Tibial artery (tissue), 4 donors: ENCODE data around the gene RANBP3.

Source experiments
- DNase-seq, 2 donors: peaks; one replicate each; pipeline ENCODE4 v3.0.0-alpha.2; 2019
- H3K27ac ChIP-seq, 2 donors: fragments of 200-600 bp; sonication (generic) in 1 of 2; 1 replicate in 1 of 2; 2 replicates in 1 of 2; pipeline ENCODE4 v1.5.1; 2018 to 2019; ENCODE audit warnings: mild to moderate bottlenecking in 1 of 2
- H3K27me3 ChIP-seq, 2 donors: fragments of 200-600 bp; sonication (generic) in 1 of 2; one replicate each; pipeline versions ENCODE4 v1.5.1 to v1.6.0; 2016 to 2019
- H3K36me3 ChIP-seq, 3 donors: fragments of 200-600 bp; sonication (generic) in 2 of 3; one replicate each; pipeline ENCODE4 v1.5.1; 2016 to 2019; ENCODE audit warnings: mild to moderate bottlenecking in 2 of 3
- H3K4me1 ChIP-seq, 4 donors: fragments of 200-600 bp; sonication (generic) in 2 of 4; 1 replicate in 3 of 4; 2 replicates in 1 of 4; pipeline ENCODE4 v1.5.1; 2016 to 2019
- H3K4me3 ChIP-seq, 2 donors: fragments of 200-600 bp; sonication (generic) in 1 of 2; 1 replicate in 1 of 2; 2 replicates in 1 of 2; pipeline ENCODE4 v1.5.1; 2018 to 2019; ENCODE audit warnings: mild to moderate bottlenecking in 2 of 2
- H3K9me3 ChIP-seq, 3 donors: fragments of 200-600 bp; sonication (generic) in 1 of 3; one replicate each; pipeline ENCODE4 v1.5.1; 2016 to 2019
- intact Hi-C: fragments of 100-400 bp; cut with DNase I; formaldehyde crosslinking; loops from one replicate; pipeline ENCODE4 v1.15.0; 2023; ENCODE audit warnings: low total_unique reads
- TF ChIP-seq, protein P1 (sequence below), 2 experiments: fragments of 200-600 bp in 1 of 2; fragments of 450-650 bp in 1 of 2; IDR thresholded peaks; one replicate each; pipeline ENCODE4 v1.5.1; 2017 to 2019; ENCODE audit warnings: antibody characterized with exemption in 2 of 2, mild to moderate bottlenecking in 1 of 2, moderate library complexity in 1 of 2

The RANBP3 gene

DNA sequence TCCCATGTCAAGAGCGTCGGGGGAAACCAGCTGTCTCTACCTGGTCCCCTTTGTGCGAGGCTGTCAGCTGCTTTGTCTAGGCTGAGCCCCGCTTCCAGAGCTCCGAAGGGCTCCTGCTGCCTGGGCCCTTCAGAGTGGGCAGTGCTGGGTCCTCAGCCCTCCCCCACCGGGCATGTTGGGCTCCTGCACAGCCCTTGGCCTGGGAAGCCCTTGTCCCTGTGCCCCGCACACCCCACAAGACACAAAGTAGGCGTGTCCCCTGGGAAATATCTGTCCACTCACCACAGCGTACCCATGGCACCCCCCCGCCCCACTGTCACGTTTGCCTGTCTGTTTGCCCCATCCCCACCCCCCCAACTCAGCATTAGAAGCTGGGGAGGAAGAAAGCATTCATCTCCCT is 39.6 kb upstream of the RANBP3 start:
- H3K4me1 ChIP-seq = peaks cover 0 to 3% (median 0%) of the 10 kb centered on the region in 4 donors
- no peak overlapping the region for H3K4me3 ChIP-seq
- TF ChIP-seq, protein P1, sequence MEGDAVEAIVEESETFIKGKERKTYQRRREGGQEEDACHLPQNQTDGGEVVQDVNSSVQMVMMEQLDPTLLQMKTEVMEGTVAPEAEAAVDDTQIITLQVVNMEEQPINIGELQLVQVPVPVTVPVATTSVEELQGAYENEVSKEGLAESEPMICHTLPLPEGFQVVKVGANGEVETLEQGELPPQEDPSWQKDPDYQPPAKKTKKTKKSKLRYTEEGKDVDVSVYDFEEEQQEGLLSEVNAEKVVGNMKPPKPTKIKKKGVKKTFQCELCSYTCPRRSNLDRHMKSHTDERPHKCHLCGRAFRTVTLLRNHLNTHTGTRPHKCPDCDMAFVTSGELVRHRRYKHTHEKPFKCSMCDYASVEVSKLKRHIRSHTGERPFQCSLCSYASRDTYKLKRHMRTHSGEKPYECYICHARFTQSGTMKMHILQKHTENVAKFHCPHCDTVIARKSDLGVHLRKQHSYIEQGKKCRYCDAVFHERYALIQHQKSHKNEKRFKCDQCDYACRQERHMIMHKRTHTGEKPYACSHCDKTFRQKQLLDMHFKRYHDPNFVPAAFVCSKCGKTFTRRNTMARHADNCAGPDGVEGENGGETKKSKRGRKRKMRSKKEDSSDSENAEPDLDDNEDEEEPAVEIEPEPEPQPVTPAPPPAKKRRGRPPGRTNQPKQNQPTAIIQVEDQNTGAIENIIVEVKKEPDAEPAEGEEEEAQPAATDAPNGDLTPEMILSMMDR (IDR thresholded peaks at IDR 0.05) = no peak
- intact Hi-C loops = no loop called here
- no peaks in the 10 kb centered on the region for H3K9me3 ChIP-seq
- peaks cover 0 to 42% (median 15%) of the 10 kb centered on the region in 3 donors for H3K36me3 ChIP-seq
- no peak for DNase-seq
- no peak overlapping the region for H3K27ac ChIP-seq
- H3K27me3 ChIP-seq = no peaks in the 10 kb centered on the region

DNA sequence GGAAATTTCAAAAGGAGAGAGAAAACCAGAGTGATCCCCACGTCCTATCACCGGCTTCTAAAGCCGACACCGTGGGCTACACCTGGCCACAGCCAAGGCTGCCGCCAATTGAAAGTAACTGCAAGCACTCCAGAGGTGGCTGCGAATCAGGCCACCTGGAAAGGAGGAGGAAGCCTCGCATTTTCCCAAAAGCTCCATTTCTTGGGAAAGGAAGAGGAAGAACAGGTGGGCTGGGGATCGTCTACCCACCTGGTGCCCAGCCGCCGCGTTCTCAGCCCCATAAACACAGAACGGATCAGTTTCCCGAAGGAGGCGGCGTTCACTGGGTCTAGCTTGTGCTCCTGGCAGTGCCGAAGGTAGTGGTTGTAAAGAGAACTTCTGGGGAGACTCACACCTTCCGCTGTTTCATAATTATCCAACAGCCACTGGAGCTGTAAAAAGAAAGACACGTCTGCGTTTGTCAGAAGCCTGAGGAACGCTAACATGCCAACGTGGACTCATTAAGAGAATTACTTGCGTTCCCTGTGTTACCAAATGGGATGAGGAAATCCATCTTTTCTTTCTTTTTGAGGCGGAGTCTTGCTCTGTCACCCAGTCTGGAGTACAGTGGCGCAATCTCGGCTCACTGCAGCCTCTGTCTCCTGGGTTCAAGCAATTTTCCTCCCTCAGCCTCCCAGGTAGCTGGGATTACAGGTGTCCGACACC is 38.1 kb upstream of the RANBP3 start:
- intact Hi-C loops = no loop called here
- H3K9me3 ChIP-seq = no peaks in the 10 kb centered on the region
- no peaks in the 10 kb centered on the region for H3K27me3 ChIP-seq
- H3K4me3 ChIP-seq = no peak overlapping the region
- no peak for DNase-seq
- no peak overlapping the region for H3K27ac ChIP-seq
- TF ChIP-seq, protein P1 (IDR thresholded peaks at IDR 0.05) = no peak
- peaks cover 0 to 47% (median 30%) of the 10 kb centered on the region in 3 donors for H3K36me3 ChIP-seq
- H3K4me1 ChIP-seq = no peaks in the 10 kb centered on the region

DNA sequence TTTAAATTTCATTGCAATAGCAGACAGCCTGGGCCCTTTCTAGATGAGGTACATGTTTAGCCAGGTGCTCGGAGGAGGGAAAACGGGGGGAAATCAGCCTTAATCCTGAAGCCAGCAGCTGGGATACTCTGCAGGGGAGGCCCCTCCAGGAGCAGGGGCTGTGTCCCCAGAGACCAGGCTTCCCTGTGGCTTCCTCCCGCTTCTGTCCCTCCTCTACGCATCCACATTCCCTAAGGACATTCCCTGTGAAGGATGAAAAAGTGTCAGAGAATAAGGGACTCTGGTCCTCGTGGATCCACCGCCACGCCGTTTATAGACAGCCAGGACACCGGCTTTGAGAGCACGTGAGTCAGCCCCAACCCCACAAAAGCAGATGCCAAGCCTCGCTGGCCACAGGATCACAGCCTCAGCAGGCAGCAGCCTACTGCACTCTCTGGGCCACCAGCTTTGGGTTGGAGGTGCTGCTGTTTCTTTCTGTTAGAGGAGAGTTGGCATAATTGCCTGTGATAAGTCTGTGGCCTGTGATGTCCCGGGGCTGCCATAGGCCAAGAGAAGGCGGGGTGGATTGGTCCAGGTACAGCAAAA is 36.7 kb upstream of the RANBP3 start:
- no peak overlapping the region for H3K27ac ChIP-seq
- no peak for DNase-seq
- peaks cover 0 to 50% (median 39%) of the 10 kb centered on the region in 3 donors for H3K36me3 ChIP-seq

DNA sequence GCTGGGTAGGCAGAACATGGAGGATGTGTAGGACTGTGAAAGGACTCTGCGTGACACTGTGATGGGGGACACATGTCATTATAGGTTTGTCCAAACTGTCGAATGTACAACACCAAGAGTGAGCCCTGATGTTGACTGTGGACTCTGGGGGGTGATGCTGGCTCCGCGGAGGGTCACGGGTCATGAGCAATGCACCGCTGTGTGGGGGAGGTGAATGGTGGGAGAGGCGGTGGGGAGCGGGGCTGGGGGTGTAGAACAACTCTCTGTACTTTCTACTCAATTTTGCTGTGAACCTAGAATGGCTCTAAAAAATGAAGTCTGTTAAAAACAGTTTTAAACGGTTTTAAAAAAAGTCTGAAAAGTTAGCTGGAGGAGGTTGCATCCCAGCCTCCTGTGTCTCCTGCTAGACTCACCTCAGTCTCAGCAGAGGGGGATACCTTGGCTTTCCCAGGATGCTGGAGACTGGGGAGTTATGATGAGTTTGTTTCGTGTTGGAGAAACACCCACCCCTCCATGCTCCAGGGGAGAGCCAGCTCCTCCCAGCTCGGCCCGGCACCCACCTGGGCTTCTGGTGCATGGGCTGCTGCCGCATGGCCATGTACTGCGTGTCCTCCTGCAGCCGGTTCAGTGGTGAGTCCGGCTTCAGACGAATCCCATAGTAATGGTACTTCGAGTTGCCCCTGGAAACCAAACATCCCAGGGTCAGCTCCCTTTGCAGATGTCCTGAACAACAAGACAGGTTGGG is 34.7 kb upstream of the RANBP3 start:
- Histone ChIP-seq H3K4me3 (no peak overlapping the region), H3K27ac (no peak overlapping the region), H3K27me3 (no peaks in the 10 kb centered on the region), H3K9me3 (no peaks in the 10 kb centered on the region), H3K4me1 (no peaks in the 10 kb centered on the region), H3K36me3 (peaks cover 4 to 63% (median 48%) of the 10 kb centered on the region in 3 donors)
- TF ChIP-seq, protein P1 (IDR thresholded peaks at IDR 0.05) = no peak
- intact Hi-C loops = no loop called here
- DNase-seq = no peak

More for the DNA sequence above, 36.7 kb upstream of the RANBP3 start:
- TF ChIP-seq, protein P1 (IDR thresholded peaks at IDR 0.05) = no peak
- Histone ChIP-seq H3K9me3 (no peaks in the 10 kb centered on the region), H3K27me3 (no peaks in the 10 kb centered on the region), H3K4me1 (no peaks in the 10 kb centered on the region), H3K4me3 (no peak overlapping the region)
- intact Hi-C loops = no loop called here

DNA sequence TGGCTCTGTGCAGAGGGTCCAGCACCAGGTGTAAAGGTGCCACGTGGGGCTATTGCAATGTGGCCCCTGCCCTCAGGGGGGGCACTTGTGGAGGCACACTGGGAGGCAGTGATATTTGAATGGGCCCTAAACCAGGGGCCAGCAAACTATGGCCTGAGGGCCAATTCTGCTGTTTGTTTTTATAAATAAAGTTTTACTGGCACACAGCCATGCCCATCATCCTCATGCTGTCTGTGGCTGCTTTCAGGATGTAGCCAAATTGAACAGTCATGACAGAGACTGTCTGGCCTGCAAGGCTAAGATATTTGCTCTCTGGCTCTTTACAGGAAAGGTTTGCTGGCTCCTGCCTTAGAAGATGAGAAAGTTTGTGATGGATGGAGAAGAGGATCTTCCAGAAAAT is 33.9 kb upstream of the RANBP3 start:
- intact Hi-C loops = no loop called here
- no peaks in the 10 kb centered on the region for H3K27me3 ChIP-seq
- peaks cover 11 to 71% (median 56%) of the 10 kb centered on the region in 3 donors for H3K36me3 ChIP-seq
- DNase-seq = no peak
- TF ChIP-seq, protein P1 (IDR thresholded peaks at IDR 0.05) = no peak
- no peaks in the 10 kb centered on the region for H3K9me3 ChIP-seq
- no peak overlapping the region for H3K27ac ChIP-seq
- H3K4me3 ChIP-seq = no peak overlapping the region
- no peaks in the 10 kb centered on the region for H3K4me1 ChIP-seq
